Hippocampal formation (tissue), 2 donors: ENCODE results near the gene MYO19.
"Not testable (repeated sequence)": the region's sequence is repeated elsewhere in the genome, so short reads cannot be mapped to it uniquely, and the experiment has no call there.

Source experiments
- DNase-seq, 2 donors: peaks; one replicate each; lab custom pipeline; 2025; lab: John Stamatoyannopoulos, UW

The MYO19 gene

DNA sequence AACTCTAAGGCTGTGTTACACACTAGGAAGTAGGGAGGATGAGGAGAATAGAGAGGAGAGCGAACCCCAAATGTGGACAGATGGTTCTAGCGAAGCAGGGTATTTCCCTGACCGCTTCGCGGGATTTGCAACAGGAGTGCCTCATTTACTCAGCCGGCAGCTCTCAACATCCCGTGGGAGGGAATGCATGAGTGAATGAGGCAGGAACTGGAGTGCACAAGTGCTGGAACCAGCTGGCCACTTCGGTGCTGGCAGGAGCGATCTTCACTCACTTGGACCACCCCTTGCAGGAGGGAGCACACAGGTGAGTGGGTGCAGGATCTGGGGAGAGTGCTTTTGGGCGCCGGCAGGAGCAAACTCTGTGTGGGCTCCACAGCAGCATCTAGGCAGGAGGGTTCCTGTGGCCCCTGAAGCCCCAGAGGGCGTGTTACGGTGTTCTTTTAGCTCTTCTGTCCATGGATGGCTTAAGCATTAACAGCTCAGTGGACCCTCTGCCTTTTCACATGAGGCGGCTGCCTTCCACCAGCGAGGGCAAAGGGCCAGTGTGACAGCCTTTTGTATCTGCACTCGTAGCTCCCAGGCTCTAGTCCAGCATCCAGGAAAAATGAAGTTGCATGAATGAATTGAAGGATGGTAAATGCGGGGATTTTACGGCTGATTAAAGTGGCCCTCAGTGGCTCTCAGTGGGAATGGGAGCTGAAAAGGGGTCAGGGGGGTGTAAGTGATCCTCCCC lies 65.6 kb downstream of the MYO19 start:
- no peak for DNase-seq

- no peak for DNase-seq
Observed at GRCh38 chr17:36464765-36465088, 69.9 kb downstream of the MYO19 start.

DNA sequence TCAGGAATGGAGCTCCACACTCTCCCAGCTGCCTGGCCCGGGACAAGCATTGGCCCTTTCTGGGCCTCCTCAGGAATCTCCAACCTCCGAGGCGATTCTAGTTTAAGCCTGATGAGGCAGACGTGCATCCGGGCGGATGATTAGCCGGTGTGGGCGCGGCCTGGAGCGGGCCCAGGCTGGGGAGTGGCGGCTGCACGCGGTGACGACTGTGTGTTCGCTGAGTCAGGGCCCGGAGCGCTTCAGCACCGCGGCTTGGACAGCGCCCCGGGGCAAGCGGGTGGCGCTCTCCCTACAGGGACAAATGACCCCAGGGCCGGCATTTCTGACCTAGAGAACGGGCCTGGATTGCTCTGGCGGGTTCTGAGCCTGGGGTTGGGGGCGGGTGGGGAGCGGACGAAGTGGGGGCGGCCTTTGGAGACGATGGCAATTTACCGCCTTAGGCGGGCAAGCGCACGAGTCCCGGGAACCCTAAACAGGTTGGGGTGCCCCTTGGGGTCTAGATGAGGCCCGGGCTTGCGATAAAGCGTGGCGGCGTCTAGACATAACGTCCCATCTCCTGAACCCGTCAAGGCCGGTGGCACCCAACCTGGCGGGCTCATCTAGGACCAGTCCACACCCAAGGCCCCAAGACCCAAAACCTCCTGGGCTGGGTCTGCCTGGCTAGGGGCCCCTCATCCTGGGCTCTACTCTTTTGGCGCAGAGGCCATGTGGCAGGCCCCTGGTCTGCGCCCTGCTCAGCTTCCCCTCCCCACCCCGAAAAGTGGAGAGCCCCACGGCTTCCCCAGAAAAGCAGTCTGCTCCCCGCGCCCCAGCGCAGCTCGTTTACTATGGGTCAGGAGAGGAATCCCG lies 70.5 kb downstream of the MYO19 start:
- DNase-seq: no peak

DNA sequence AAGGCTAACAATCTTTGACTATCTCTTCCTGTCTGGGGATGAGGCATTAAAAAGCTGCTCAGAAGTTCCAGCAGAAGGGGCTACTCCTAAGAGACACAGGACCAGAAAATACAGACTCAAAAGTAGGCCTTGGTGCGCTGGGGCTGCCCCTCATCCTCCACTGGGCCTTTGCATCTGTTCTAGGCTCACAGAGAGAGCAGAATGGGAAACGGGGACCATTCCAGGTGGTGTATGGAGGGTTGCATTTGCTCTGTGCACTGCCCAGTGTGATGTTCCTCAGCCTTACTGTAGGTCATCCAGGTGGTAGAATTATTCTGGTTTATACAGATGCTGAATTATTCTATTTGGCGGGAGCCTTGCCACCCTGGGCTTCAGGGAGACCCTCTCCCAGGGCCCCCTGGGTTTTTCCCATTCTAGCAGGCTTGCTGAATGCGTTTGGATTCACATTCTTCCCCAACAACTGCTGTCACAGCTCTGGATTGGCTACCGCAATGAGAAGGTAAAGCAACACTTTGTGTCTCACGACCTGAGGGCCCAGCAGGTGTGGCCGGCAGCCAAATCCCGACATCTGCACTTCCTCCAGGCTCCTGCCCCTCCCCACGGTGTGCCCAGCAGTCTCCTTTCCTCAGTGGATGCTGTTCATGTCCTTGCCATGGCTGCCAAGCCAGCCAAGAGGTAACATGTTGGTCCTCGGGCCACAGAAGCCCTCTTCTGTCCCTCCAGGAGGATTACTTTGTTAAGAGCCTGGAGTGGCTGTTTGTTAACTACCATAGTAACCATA lies 73.1 kb downstream of the MYO19 start:
- DNase-seq: no peak

GRCh38 chr17:36460265-36460937 lies 74.3 kb downstream of the MYO19 start:
- no peak for DNase-seq

DNA sequence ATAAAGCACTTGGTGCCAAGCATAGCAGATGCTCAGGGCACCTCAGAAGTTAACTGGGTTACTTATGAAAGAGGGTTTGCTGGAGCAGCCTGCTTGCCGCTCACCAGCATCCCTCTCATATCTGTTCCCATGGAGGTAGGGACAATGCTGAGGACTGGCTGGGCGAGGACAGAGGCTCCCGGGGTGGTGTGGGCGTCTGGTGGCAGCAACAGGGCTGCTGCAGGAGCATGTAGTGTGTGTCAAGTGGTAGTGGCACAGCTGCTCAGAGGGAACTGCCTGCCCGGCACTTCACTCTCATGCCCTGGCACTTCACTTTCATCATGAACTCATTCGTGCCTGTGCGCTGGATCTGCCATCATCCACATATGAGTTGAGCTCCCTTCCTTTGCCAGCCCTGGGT lies 75.1 kb downstream of the MYO19 start:
- DNase-seq: no peak

- no peak for DNase-seq
Observed at GRCh38 chr17:36459045-36459444, 75.6 kb downstream of the MYO19 start.

GRCh38 chr17:36457701-36458100 lies 77.0 kb downstream of the MYO19 start:
- not testable (repeated sequence) for DNase-seq

DNA sequence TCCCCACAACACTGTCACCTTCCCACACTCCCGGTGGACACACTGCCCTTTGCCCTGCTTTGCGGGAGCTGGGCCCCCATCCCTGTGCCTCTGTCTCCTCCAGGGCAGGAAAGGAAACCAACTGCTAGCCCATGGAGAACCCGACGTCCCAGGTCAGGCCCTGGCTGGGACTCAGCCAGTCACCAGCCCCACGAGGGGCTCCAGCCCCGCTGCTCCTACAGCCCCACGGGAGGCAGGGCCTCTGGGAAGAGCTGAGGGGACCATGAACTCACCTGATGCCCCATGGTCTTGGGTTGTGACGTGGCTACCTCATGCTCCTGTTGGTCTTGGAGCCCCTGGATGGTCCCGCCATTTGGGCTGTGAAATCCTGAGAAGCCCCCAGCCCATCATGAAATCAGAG lies 81.8 kb downstream of the MYO19 start:
- not testable (repeated sequence) for DNase-seq

DNA sequence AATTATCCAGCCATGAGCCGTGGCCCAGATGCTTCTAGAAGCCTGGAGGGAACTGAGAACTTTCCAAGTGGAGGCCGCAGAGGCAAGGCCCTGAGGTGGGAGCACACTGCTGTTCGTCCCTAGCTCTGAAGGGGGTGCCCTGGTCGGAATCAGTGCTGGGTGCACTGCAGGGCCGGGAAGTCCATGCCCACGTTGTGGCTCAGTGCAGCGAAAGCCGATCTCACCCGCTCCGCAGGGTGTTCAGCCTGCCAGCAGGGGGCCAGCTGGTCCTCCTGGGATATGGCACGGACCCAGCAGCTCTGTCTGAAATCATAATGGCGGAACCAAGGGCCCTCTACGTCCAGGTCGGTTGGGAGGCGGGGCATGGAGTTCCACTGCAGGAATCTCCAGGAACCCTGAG lies 84.7 kb downstream of the MYO19 start:
- not testable (repeated sequence) for DNase-seq
